A673 (cell line): ENCODE results near the gene METAP2. TPM values are rescaled to one million over a fixed set of nuclear protein-coding genes. Genes with fewer than 3 reads are reported as not detected.

Experiments
- BruUV-seq: library from RNA; stranded (reverse); fragments of 400-500 nt; replicated peaks from 2 replicates; lab custom pipeline; 2021; lab: Mats Ljungman, UMichigan
- CTCF ChIA-PET: fragments of 300-600 bp; sonication (Branson Sonifier 250); formaldehyde crosslinking; loops from one replicate; lab custom pipeline; 2022; ENCODE audit warnings: antibody characterized with exemption; lab: Charles Lee
- POLR2A ChIA-PET: fragments of 300-600 bp; sonication (Branson Sonifier 250); formaldehyde crosslinking; loops from one replicate; lab custom pipeline; 2022; ENCODE audit warnings: antibody characterized with exemption; ENCODE audit not compliant: low non-redundant PET; lab: Charles Lee
- DNase-seq: peaks from one replicate; pipeline ENCODE4 v3.0.0-alpha.2; 2015; ENCODE audit warnings: low spot score
- H3K27ac ChIP-seq: fragments of 200-600 bp; sonication (generic); 2 replicates; pipeline ENCODE4 v1.5.1; 2016; ENCODE audit warnings: mixed run types, low read depth, mild to moderate bottlenecking, mixed read lengths, antibody characterized with exemption, low read length; ENCODE audit not compliant: poor library complexity, severe bottlenecking
- H3K27me3 ChIP-seq: fragments of 200-600 bp; sonication (generic); replicated peaks from 2 replicates; pipeline ENCODE4 v1.6.1; 2017; ENCODE audit warnings: mixed run types, low read depth, mild to moderate bottlenecking, mixed read lengths, antibody characterized with exemption, low read length; ENCODE audit not compliant: insufficient read depth, poor library complexity
- H3K36me3 ChIP-seq: fragments of 200-600 bp; sonication (generic); 2 replicates; pipeline ENCODE4 v1.6.1; 2016; ENCODE audit warnings: mixed run types, mild to moderate bottlenecking, mixed read lengths, antibody characterized with exemption, low read length; ENCODE audit not compliant: insufficient read depth, poor library complexity, severe bottlenecking
- H3K4me1 ChIP-seq: fragments of 200-600 bp; sonication (generic); 2 replicates; pipeline ENCODE4 v1.6.1; 2017; ENCODE audit warnings: mixed run types, mild to moderate bottlenecking, mixed read lengths, antibody characterized with exemption, low read length; ENCODE audit not compliant: insufficient read depth, poor library complexity, severe bottlenecking
- H3K4me3 ChIP-seq: fragments of 200-600 bp; sonication (generic); 2 replicates; pipeline ENCODE4 v1.5.1; 2016; ENCODE audit warnings: low read depth, mixed run types, mild to moderate bottlenecking, mixed read lengths, low read length; ENCODE audit not compliant: poor library complexity, severe bottlenecking
- H3K9me3 ChIP-seq: fragments of 200-600 bp; sonication (generic); 2 replicates; pipeline ENCODE4 v1.6.1; 2016; ENCODE audit warnings: mixed run types, low read depth, mild to moderate bottlenecking, mixed read lengths, antibody characterized with exemption, low read length; ENCODE audit not compliant: poor library complexity, severe bottlenecking
- CTCF ChIP-seq: fragments of 300-800, 200-600 bp; sonication (generic); conservative IDR thresholded peaks from 2 replicates; pipeline ENCODE4 v1.5.1; 2017; ENCODE audit warnings: low read depth, mild to moderate bottlenecking, antibody characterized with exemption, low read length, moderate library complexity, mixed read lengths
- EZH2 ChIP-seq: fragments of 200-600 bp; sonication (generic); IDR thresholded peaks from 2 replicates; pipeline ENCODE4 v1.6.1; 2017; ENCODE audit warnings: borderline replicate concordance, low read depth, mild to moderate bottlenecking, mixed read lengths, antibody characterized with exemption, low read length; ENCODE audit not compliant: poor library complexity, severe bottlenecking
- intact Hi-C: fragments of 100-400 bp; cut with micrococcal nuclease; formaldehyde crosslinking; loops from one replicate; pipeline ENCODE4 v1.10.0; 2022; ENCODE audit not compliant: unreplicated experiment
- total RNA-seq: library from RNA; stranded (reverse); gene quantifications from 2 replicates; pipeline ENCODE4 v1.2.3, GENCODE V29; 2021

METAP2 gene
- total RNA-seq, 1 experiment from 2014 or later, result 135 TPM

- ChIA-PET CTCF (no interaction called here), POLR2A (no interaction called here)
- no peaks in the 10 kb centered on the region for H3K4me1 ChIP-seq
- no peak for DNase-seq
- intact Hi-C loops, result no loop called here
- TF ChIP-seq CTCF (no peak), EZH2 (no peak)
- BruUV-seq, result no TSS peak
- no peaks in the 10 kb centered on the region for H3K9me3 ChIP-seq
- peaks cover 10% of the 10 kb centered on the region for H3K36me3 ChIP-seq
- no peak overlapping the region for H3K4me3 ChIP-seq
- H3K27me3 ChIP-seq, result no peaks in the 10 kb centered on the region
- H3K27ac ChIP-seq, result no peak overlapping the region
These were observed 45.0 kb downstream of the METAP2 start for GRCh38 chr12:95518944-95519343.

GRCh38 chr12:95520816-95521215, 46.9 kb downstream of the METAP2 start:
- POLR2A ChIA-PET, result no interaction called here
- BruUV-seq, result no TSS peak
- no peaks in the 10 kb centered on the region for H3K9me3 ChIP-seq
- no peaks in the 10 kb centered on the region for H3K27me3 ChIP-seq
- CTCF ChIA-PET, result no interaction called here
- no peak for TF ChIP-seq CTCF
- no peak for TF ChIP-seq EZH2
- no peak overlapping the region for H3K4me3 ChIP-seq
- intact Hi-C loops, result no loop called here
- no peaks in the 10 kb centered on the region for H3K36me3 ChIP-seq
- no peaks in the 10 kb centered on the region for H3K4me1 ChIP-seq
- H3K27ac ChIP-seq, result no peak overlapping the region
- DNase-seq, result no peak

GRCh38 chr12:95522692-95523091, 48.7 kb downstream of the METAP2 start:
- CTCF ChIA-PET, result interaction anchor here (0.5 kb wide), 1 partner anchor 12 kb away, joined by 3 read pairs; no protein-coding TSS in a partner anchor
- intact Hi-C loops, result no loop called here
- H3K36me3 ChIP-seq, result no peaks in the 10 kb centered on the region
- no peaks in the 10 kb centered on the region for H3K4me1 ChIP-seq
- H3K27me3 ChIP-seq, result no peaks in the 10 kb centered on the region
- TF ChIP-seq EZH2 (no peak), CTCF (no peak)
- H3K9me3 ChIP-seq, result no peaks in the 10 kb centered on the region
- DNase-seq, result no peak
- POLR2A ChIA-PET, result no interaction called here
- no peak overlapping the region for H3K27ac ChIP-seq
- BruUV-seq, result no TSS peak
- no peak overlapping the region for H3K4me3 ChIP-seq
